NCI-H82 treated with DMSO at 0.1 percent for 48 hours (cell line): ENCODE measurements around the gene PCDHGA4.
"Not testable (repeated sequence)": the region's sequence is repeated elsewhere in the genome, so short reads cannot be mapped to it uniquely, and the experiment has no call there.

Experiments used
- DNase-seq: peaks from one replicate; lab custom pipeline; 2025; ENCODE audit not compliant: unreplicated experiment; lab: John Stamatoyannopoulos, UW

The PCDHGA4 gene

GRCh38 chr5:141346017-141346416, 8.8 kb upstream of the PCDHGA4 start:
- DNase-seq, result not testable (repeated sequence)

GRCh38 chr5:141349917-141350619, 4.8 kb upstream of the PCDHGA4 start, which contains the start of gene PCDHGB1:
Gene PCDHGB1 (plus strand): TSS chr5:141350099. CDS start chr5:141350261, 162 bp downstream.
- peak; percentile 17 for DNase-seq

GRCh38 chr5:141351591-141351990, 3.2 kb upstream of the PCDHGA4 start:
- no peak for DNase-seq

GRCh38 chr5:141355641-141356040, 820 bp downstream of the PCDHGA4 start:
- no peak for DNase-seq

- no peak for DNase-seq
Measured at GRCh38 chr5:141356133-141356532, 1.3 kb downstream of the PCDHGA4 start.

- DNase-seq, result no peak
Measured at GRCh38 chr5:141356950-141357349, 2.1 kb downstream of the PCDHGA4 start.

- no peak for DNase-seq
Measured at GRCh38 chr5:141359790-141360426, 5.1 kb downstream of the PCDHGA4 start, which contains the start of gene PCDHGB2. Gene PCDHGB2 (plus strand): TSS chr5:141359994. CDS start chr5:141360136, 142 bp downstream.

GRCh38 chr5:141360685-141361084, 5.9 kb downstream of the PCDHGA4 start:
- DNase-seq, result no peak

GRCh38 chr5:141362719-141363118, 7.9 kb downstream of the PCDHGA4 start:
- no peak for DNase-seq

GRCh38 chr5:141363952-141364660, 9.3 kb downstream of the PCDHGA4 start, which contains the start of gene PCDHGA5:
Gene PCDHGA5 (plus strand): TSS chr5:141364162. CDS start chr5:141364331, 169 bp downstream.
- DNase-seq, result no peak

- DNase-seq, result no peak
Measured at GRCh38 chr5:141366016-141366896, 11.4 kb downstream of the PCDHGA4 start.

- no peak for DNase-seq
Measured at GRCh38 chr5:141369994-141370848, 15.4 kb downstream of the PCDHGA4 start, which contains the start of gene PCDHGB3. Gene PCDHGB3 (plus strand): TSS chr5:141370242. CDS start chr5:141370395, 153 bp downstream.

GRCh38 chr5:141371572-141372475, 17.0 kb downstream of the PCDHGA4 start:
- DNase-seq, result no peak

- DNase-seq, result no peak
Measured at GRCh38 chr5:141373673-141374317, 19.0 kb downstream of the PCDHGA4 start, which contains the start of gene PCDHGA6. Gene PCDHGA6 (plus strand): TSS chr5:141373891. CDS start chr5:141374084, 193 bp downstream.

- DNase-seq, result no peak
Measured at GRCh38 chr5:141374627-141375026, 19.8 kb downstream of the PCDHGA4 start.

- DNase-seq, result not testable (repeated sequence)
Measured at GRCh38 chr5:141375444-141376155, 20.8 kb downstream of the PCDHGA4 start.
